Brain microvascular endothelial cell (primary cell): ENCODE measurements around the gene ADGRV1.

Experiments
- DNase-seq: peaks from one replicate; pipeline ENCODE4 v3.0.0-alpha.2; 2020
- H3K27ac ChIP-seq: fragments of 250-450 bp; sonication (Bioruptor Pico); 2 replicates; pipeline ENCODE4 v1.5.1; 2020; ENCODE audit warnings: mild to moderate bottlenecking, moderate library complexity
- H3K27me3 ChIP-seq: fragments of 250-450 bp; sonication (Bioruptor Pico); replicated peaks from 2 replicates; pipeline ENCODE4 v1.5.1; 2020; ENCODE audit warnings: mild to moderate bottlenecking
- H3K36me3 ChIP-seq: fragments of 250-450 bp; sonication (Bioruptor Pico); replicated peaks from 2 replicates; pipeline ENCODE4 v1.5.1; 2020; ENCODE audit warnings: mild to moderate bottlenecking
- H3K4me3 ChIP-seq: 2 replicates; pipeline ENCODE4 v1.5.1; 2011; ENCODE audit warnings: low read depth, mild to moderate bottlenecking, control low read depth, low read length, moderate library complexity
- in situ Hi-C: cut with HindIII; loops from 2 replicates; pipeline ENCODE4 v1.10.0; 2017; ENCODE audit warnings: low sequenced_read_pairs, low pct_ligation_motif_present
- TF ChIP-seq, protein P1 (sequence below): IDR thresholded peaks from 2 replicates; pipeline ENCODE4 v1.5.1; 2011; ENCODE audit warnings: low read depth, mild to moderate bottlenecking, moderate library complexity, low read length, control low read depth, inconsistent platforms; ENCODE audit errors: missing control alignments

ADGRV1 gene

DNA sequence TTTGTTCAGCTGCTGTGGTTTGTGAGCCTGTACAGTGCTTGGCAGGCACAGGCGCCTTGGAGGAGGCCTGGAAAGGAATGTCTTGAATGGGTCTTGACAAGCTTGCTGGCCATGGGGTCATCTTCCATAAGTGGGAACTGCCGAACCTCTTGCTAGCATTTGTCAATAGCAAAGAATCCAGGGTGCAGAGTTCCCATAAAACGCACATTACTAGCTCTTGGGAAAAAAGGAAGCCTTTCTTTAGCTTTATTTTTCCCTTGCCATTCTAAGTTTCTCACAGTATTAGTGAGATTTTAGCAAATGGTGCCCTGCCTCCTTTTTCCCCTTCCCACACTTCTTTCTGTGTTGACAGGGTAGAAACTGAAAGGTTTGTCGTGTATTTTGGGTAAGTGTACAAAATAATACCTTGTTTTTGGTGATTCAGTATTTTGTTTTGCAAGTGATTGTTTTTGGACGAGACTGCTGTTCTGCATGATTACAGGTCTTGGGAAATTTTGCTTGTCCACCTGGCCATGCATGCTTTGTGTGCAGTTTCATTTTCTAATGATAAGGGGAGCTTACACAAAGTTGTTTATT is 82.0 kb downstream of the ADGRV1 start:
- no peaks in the 10 kb centered on the region for H3K27me3 ChIP-seq
- TF ChIP-seq, protein P1, sequence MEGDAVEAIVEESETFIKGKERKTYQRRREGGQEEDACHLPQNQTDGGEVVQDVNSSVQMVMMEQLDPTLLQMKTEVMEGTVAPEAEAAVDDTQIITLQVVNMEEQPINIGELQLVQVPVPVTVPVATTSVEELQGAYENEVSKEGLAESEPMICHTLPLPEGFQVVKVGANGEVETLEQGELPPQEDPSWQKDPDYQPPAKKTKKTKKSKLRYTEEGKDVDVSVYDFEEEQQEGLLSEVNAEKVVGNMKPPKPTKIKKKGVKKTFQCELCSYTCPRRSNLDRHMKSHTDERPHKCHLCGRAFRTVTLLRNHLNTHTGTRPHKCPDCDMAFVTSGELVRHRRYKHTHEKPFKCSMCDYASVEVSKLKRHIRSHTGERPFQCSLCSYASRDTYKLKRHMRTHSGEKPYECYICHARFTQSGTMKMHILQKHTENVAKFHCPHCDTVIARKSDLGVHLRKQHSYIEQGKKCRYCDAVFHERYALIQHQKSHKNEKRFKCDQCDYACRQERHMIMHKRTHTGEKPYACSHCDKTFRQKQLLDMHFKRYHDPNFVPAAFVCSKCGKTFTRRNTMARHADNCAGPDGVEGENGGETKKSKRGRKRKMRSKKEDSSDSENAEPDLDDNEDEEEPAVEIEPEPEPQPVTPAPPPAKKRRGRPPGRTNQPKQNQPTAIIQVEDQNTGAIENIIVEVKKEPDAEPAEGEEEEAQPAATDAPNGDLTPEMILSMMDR = no peak
- H3K27ac ChIP-seq = no peak overlapping the region
- in situ Hi-C loops = no loop called here
- peak; percentile 2 for DNase-seq
- H3K36me3 ChIP-seq = no peaks in the 10 kb centered on the region
- H3K4me3 ChIP-seq = no peak overlapping the region

DNA sequence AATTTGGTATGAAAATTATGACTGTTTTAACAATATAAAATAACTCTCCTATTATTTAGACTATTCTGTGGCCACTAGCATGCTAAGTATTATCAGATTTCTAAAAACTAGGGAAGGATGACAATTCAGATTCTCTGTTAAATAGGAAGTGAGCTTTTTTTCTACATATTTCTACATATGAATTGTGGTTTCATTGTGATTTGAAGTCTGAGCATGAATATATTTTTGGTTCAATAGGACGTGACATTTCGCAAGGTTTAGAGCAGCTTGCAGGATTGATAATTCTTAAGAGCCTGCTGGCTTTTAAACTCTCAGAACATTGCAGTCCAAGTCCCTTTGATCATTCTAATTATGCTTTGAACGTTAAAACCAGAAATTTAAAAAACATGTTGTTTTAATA is 82.9 kb downstream of the ADGRV1 start:
- Histone ChIP-seq H3K27ac (no peak overlapping the region), H3K36me3 (no peaks in the 10 kb centered on the region), H3K27me3 (no peaks in the 10 kb centered on the region), H3K4me3 (no peak overlapping the region)
- in situ Hi-C loops = no loop called here
- no peak for DNase-seq
- TF ChIP-seq, protein P1 = no peak

GRCh38 chr5:90642706-90643229 is 84.2 kb downstream of the ADGRV1 start:
- Histone ChIP-seq H3K4me3 (no peak overlapping the region), H3K36me3 (no peaks in the 10 kb centered on the region), H3K27me3 (no peaks in the 10 kb centered on the region), H3K27ac (no peak overlapping the region)
- TF ChIP-seq, protein P1 = no peak
- no peak for DNase-seq
- in situ Hi-C loops = no loop called here

DNA sequence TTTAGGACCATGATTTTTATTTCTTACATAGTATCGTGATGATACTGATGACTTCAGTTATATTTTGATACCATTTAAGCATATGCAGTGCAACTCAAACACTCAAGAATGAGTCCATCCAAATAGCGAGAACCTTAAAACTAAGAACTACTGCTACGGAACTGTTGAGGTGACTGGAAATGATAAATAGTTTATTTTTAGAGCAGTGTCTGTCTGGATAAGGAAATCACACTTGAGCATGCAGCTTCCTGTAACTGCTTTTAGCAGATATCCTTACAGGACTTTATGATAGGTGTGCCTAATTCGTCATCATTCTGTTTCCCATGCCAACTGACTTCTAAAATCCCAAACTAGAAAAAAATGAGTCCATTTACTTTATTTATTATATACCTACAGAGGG is 85.5 kb downstream of the ADGRV1 start:
- DNase-seq = no peak
- H3K4me3 ChIP-seq = no peak overlapping the region
- TF ChIP-seq, protein P1 = no peak
- H3K36me3 ChIP-seq = no peaks in the 10 kb centered on the region
- in situ Hi-C loops = no loop called here
- H3K27me3 ChIP-seq = no peaks in the 10 kb centered on the region
- H3K27ac ChIP-seq = no peak overlapping the region

DNA sequence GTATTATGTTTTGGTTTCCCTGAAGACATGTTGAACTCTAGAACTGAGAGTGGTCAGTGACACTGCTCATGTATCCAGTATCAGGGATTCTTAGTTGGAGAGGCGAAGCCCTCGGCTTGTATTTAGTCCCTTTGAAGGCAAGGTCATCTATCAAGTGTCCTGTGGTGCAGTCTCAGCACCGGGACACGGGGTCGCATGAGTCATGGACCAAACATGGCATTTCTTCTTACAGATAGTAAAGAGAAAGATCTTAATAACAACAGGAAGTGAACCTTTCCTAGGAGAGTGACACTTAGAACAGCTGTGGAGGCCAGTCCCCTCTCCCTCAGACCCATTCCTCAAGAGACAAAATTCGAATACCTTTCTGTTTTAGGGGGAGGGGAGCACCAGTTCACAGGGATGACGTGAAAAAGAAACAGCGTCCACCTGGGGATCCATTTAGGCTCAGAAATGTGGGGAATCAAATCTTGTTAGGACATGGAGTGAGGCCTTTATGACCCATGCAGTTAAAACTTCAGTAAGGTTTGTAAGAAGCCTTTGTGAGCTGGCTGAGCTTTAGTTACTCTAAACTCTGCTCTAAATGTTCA is 86.5 kb downstream of the ADGRV1 start:
- peak; percentile 18 for DNase-seq
- in situ Hi-C loops = no loop called here

More for the DNA sequence above, 86.5 kb downstream of the ADGRV1 start:
- TF ChIP-seq, protein P1 = no peak
- Histone ChIP-seq H3K27ac (no peak overlapping the region), H3K4me3 (no peak overlapping the region), H3K27me3 (no peaks in the 10 kb centered on the region), H3K36me3 (no peaks in the 10 kb centered on the region)
